Measurements from ENCODE around the gene APOH. TPM values are rescaled to one million over a fixed set of nuclear protein-coding genes. Genes with fewer than 3 reads are reported as not detected.

The APOH gene
- total and polyA plus RNA-seq, 2 of the 13 experiments (the other 11 are each of a cell fraction or from before 2014, with no cell fraction given): 4,846 to 5,748 TPM

DNA sequence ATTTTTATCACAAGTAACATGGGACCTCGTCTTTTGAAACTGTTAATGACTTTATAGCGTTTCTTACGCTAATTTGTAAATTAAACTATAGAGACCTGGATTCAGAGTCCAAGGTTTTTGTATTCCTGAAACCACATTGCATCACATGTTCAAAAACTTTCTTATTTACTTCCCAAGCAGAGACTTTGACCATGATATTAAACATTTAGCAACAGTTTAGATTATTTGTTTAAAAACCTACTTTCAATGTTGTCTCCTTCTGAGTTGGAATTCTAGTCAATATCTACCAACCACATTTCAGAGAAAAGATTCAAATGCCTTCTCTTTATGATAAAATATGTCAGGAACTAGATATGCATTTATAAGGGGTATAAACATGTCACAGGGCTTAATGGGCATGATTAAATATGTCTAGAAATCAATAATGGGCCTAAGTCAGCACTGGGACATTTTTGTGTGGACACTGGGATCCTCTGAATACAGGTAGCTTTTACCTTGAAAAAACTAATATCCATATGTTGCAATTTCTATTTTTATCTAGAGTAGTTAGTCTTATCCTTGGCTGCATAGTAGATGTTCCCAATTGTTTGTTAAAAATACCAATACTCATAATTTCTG lies 6.3 kb upstream of the APOH start (continued):
- TF ChIP-seq, protein P1, sequence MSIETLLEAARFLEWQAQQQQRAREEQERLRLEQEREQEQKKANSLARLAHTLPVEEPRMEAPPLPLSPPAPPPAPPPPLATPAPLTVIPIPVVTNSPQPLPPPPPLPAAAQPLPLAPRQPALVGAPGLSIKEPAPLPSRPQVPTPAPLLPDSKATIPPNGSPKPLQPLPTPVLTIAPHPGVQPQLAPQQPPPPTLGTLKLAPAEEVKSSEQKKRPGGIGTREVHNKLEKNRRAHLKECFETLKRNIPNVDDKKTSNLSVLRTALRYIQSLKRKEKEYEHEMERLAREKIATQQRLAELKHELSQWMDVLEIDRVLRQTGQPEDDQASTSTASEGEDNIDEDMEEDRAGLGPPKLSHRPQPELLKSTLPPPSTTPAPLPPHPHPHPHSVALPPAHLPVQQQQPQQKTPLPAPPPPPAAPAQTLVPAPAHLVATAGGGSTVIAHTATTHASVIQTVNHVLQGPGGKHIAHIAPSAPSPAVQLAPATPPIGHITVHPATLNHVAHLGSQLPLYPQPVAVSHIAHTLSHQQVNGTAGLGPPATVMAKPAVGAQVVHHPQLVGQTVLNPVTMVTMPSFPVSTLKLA (IDR thresholded peaks at IDR 0.05): no peak
- no peak for TF ChIP-seq ZNF407 (CRISPR knock-in tag; IDR thresholded peaks at IDR 0.05; ENCODE audit: not compliant biosample characterization)
- TF ChIP-seq, protein P2, sequence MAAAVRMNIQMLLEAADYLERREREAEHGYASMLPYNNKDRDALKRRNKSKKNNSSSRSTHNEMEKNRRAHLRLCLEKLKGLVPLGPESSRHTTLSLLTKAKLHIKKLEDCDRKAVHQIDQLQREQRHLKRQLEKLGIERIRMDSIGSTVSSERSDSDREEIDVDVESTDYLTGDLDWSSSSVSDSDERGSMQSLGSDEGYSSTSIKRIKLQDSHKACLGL (CRISPR knock-in tag; IDR thresholded peaks at IDR 0.05): no peak
- TF ChIP-seq, protein P3, sequence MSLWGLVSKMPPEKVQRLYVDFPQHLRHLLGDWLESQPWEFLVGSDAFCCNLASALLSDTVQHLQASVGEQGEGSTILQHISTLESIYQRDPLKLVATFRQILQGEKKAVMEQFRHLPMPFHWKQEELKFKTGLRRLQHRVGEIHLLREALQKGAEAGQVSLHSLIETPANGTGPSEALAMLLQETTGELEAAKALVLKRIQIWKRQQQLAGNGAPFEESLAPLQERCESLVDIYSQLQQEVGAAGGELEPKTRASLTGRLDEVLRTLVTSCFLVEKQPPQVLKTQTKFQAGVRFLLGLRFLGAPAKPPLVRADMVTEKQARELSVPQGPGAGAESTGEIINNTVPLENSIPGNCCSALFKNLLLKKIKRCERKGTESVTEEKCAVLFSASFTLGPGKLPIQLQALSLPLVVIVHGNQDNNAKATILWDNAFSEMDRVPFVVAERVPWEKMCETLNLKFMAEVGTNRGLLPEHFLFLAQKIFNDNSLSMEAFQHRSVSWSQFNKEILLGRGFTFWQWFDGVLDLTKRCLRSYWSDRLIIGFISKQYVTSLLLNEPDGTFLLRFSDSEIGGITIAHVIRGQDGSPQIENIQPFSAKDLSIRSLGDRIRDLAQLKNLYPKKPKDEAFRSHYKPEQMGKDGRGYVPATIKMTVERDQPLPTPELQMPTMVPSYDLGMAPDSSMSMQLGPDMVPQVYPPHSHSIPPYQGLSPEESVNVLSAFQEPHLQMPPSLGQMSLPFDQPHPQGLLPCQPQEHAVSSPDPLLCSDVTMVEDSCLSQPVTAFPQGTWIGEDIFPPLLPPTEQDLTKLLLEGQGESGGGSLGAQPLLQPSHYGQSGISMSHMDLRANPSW (CRISPR knock-in tag; IDR thresholded peaks at IDR 0.05; ENCODE audit: borderline replicate concordance): no peak
- TF ChIP-seq, protein P4, sequence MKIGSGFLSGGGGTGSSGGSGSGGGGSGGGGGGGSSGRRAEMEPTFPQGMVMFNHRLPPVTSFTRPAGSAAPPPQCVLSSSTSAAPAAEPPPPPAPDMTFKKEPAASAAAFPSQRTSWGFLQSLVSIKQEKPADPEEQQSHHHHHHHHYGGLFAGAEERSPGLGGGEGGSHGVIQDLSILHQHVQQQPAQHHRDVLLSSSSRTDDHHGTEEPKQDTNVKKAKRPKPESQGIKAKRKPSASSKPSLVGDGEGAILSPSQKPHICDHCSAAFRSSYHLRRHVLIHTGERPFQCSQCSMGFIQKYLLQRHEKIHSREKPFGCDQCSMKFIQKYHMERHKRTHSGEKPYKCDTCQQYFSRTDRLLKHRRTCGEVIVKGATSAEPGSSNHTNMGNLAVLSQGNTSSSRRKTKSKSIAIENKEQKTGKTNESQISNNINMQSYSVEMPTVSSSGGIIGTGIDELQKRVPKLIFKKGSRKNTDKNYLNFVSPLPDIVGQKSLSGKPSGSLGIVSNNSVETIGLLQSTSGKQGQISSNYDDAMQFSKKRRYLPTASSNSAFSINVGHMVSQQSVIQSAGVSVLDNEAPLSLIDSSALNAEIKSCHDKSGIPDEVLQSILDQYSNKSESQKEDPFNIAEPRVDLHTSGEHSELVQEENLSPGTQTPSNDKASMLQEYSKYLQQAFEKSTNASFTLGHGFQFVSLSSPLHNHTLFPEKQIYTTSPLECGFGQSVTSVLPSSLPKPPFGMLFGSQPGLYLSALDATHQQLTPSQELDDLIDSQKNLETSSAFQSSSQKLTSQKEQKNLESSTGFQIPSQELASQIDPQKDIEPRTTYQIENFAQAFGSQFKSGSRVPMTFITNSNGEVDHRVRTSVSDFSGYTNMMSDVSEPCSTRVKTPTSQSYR (CRISPR knock-in tag; IDR thresholded peaks at IDR 0.05; ENCODE audit: borderline replicate concordance): 0 out of 2 replicates have a peak, but pooled peaks have one; percentile 16
- TF ChIP-seq, protein P5, sequence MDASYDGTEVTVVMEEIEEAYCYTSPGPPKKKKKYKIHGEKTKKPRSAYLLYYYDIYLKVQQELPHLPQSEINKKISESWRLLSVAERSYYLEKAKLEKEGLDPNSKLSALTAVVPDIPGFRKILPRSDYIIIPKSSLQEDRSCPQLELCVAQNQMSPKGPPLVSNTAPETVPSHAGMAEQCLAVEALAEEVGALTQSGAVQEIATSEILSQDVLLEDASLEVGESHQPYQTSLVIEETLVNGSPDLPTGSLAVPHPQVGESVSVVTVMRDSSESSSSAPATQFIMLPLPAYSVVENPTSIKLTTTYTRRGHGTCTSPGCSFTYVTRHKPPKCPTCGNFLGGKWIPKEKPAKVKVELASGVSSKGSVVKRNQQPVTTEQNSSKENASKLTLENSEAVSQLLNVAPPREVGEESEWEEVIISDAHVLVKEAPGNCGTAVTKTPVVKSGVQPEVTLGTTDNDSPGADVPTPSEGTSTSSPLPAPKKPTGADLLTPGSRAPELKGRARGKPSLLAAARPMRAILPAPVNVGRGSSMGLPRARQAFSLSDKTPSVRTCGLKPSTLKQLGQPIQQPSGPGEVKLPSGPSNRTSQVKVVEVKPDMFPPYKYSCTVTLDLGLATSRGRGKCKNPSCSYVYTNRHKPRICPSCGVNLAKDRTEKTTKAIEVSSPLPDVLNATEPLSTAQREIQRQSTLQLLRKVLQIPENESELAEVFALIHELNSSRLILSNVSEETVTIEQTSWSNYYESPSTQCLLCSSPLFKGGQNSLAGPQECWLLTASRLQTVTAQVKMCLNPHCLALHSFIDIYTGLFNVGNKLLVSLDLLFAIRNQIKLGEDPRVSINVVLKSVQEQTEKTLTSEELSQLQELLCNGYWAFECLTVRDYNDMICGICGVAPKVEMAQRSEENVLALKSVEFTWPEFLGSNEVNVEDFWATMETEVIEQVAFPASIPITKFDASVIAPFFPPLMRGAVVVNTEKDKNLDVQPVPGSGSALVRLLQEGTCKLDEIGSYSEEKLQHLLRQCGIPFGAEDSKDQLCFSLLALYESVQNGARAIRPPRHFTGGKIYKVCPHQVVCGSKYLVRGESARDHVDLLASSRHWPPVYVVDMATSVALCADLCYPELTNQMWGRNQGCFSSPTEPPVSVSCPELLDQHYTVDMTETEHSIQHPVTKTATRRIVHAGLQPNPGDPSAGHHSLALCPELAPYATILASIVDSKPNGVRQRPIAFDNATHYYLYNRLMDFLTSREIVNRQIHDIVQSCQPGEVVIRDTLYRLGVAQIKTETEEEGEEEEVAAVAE (CRISPR knock-in tag; IDR thresholded peaks at IDR 0.05; ENCODE audit: borderline replicate concordance): no peak

All from HepG2 (cell line).